Loucy (cell line): ENCODE data around the gene NPEPL1.

Experiments used
- H2AFZ ChIP-seq: fragments of 200-600 bp; sonication (generic); 2 replicates; pipeline ENCODE4 v1.6.0; 2016; ENCODE audit warnings: antibody characterized with exemption, mild to moderate bottlenecking, low read length, moderate library complexity
- H3F3A ChIP-seq: fragments of 200-600 bp; 2 replicates; pipeline ENCODE4 v1.6.0; 2016; ENCODE audit warnings: antibody characterized with exemption, low read depth, mild to moderate bottlenecking
- H3K27me3 ChIP-seq: fragments of 200-600 bp; sonication (generic); 2 replicates; pipeline ENCODE4 v1.6.1; 2014; ENCODE audit warnings: low read length, mild to moderate bottlenecking; ENCODE audit not compliant: insufficient read depth, poor library complexity, severe bottlenecking
- H3K36me3 ChIP-seq: fragments of 200-600 bp; sonication (generic); 2 replicates; pipeline ENCODE4 v1.6.1; 2016; ENCODE audit warnings: low read length; ENCODE audit not compliant: insufficient read depth
- H3K4me1 ChIP-seq: fragments of 200-600 bp; sonication (generic); 2 replicates; pipeline ENCODE4 v1.5.1; 2014; ENCODE audit warnings: low read length, mild to moderate bottlenecking; ENCODE audit not compliant: insufficient read depth, poor library complexity, severe bottlenecking
- H3K4me2 ChIP-seq: fragments of 200-600 bp; sonication (generic); 2 replicates; pipeline ENCODE4 v1.6.0; 2014; ENCODE audit warnings: antibody characterized with exemption, low read length, low read depth, mild to moderate bottlenecking; ENCODE audit not compliant: poor library complexity, severe bottlenecking
- H3K4me3 ChIP-seq: fragments of 200-600 bp; sonication (generic); 2 replicates; pipeline ENCODE4 v1.5.1; 2014; ENCODE audit warnings: low read length, mild to moderate bottlenecking, mixed read lengths; ENCODE audit not compliant: poor library complexity, severe bottlenecking
- H3K79me2 ChIP-seq: fragments of 200-600 bp; sonication (generic); 2 replicates; pipeline ENCODE4 v1.6.1; 2014; ENCODE audit warnings: low read length; ENCODE audit not compliant: insufficient read depth
- H3K9ac ChIP-seq: fragments of 200-600 bp; sonication (generic); 2 replicates; pipeline ENCODE4 v1.6.0; 2014; ENCODE audit warnings: mild to moderate bottlenecking, low read depth, low read length, moderate library complexity; ENCODE audit not compliant: poor library complexity, severe bottlenecking
- H3K9me2 ChIP-seq: fragments of 200-600 bp; sonication (generic); replicated peaks from 2 replicates; pipeline ENCODE4 v1.6.1; 2016; ENCODE audit warnings: low read depth, low read length, mixed read lengths
- H3K9me3 ChIP-seq: fragments of 200-600 bp; sonication (generic); 2 replicates; pipeline ENCODE4 v1.6.1; 2014; ENCODE audit warnings: mild to moderate bottlenecking, antibody characterized with exemption, low read length, low read depth; ENCODE audit not compliant: insufficient read depth
- H4K20me1 ChIP-seq: fragments of 200-600 bp; sonication (generic); 2 replicates; pipeline ENCODE4 v1.6.0; 2014; ENCODE audit warnings: antibody characterized with exemption, low read length, mild to moderate bottlenecking; ENCODE audit not compliant: insufficient read depth, poor library complexity, severe bottlenecking
- EZH2phosphoT487 ChIP-seq: fragments of 200-600 bp; IDR thresholded peaks from 2 replicates; pipeline ENCODE4 v1.6.1; 2018; ENCODE audit warnings: antibody characterized with exemption, mild to moderate bottlenecking, moderate library complexity, borderline replicate concordance
- TF ChIP-seq, protein P1 (sequence below): fragments of 200-600 bp; sonication (generic); conservative IDR thresholded peaks from 2 replicates; pipeline ENCODE4 v1.5.1; 2014; ENCODE audit warnings: mild to moderate bottlenecking, antibody characterized with exemption, low read length

Gene NPEPL1

DNA sequence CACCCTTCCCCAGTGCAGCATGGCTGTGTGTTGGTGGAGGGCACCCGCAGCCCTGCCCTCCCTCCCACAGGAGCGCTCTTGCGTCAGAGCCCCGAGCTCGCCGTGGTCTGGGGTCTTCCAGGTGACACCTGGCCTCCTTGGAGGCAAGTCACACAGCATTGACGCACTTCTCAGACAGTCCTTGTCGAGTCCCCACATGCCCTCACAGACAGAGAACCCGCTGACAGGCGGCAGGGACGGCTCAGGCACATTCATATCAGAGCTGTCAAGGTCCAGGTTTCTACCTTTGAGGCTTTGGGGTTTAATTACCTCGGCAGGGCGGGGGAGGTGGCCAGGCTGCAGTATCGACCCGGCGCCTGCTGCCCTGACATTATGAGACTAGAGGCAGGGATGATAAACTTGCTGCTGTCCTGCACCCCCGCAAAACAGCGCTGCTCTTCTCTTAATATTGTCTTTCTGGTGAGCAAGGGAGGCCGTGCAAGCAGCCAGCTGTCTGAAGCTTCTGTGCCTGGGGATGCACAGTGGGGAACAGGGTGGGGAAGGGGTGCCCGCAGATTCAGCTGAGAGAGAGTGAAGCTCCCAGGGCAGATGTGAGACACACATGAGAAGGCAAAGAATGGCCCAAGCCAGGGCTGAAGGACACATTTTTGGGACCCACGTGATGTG lies 4.7 kb downstream of the NPEPL1 start:
- TF ChIP-seq, protein P1, sequence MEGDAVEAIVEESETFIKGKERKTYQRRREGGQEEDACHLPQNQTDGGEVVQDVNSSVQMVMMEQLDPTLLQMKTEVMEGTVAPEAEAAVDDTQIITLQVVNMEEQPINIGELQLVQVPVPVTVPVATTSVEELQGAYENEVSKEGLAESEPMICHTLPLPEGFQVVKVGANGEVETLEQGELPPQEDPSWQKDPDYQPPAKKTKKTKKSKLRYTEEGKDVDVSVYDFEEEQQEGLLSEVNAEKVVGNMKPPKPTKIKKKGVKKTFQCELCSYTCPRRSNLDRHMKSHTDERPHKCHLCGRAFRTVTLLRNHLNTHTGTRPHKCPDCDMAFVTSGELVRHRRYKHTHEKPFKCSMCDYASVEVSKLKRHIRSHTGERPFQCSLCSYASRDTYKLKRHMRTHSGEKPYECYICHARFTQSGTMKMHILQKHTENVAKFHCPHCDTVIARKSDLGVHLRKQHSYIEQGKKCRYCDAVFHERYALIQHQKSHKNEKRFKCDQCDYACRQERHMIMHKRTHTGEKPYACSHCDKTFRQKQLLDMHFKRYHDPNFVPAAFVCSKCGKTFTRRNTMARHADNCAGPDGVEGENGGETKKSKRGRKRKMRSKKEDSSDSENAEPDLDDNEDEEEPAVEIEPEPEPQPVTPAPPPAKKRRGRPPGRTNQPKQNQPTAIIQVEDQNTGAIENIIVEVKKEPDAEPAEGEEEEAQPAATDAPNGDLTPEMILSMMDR: no peak
- H2AFZ ChIP-seq: no peak overlapping the region
- no peaks in the 10 kb centered on the region for H4K20me1 ChIP-seq
- no peak overlapping the region for H3K4me2 ChIP-seq
- no peak overlapping the region for H3K4me3 ChIP-seq
- H3K9me3 ChIP-seq: no peaks in the 10 kb centered on the region
- no peaks in the 10 kb centered on the region; the same call in 1 of the 2 replicates for H3K36me3 ChIP-seq
- no peak overlapping the region for H3K9ac ChIP-seq
- H3K27me3 ChIP-seq: no peaks in the 10 kb centered on the region
- no peaks in the 10 kb centered on the region for H3K79me2 ChIP-seq
- no peaks in the 10 kb centered on the region for H3F3A ChIP-seq
- no peaks in the 10 kb centered on the region for H3K4me1 ChIP-seq
- no peaks in the 10 kb centered on the region for H3K9me2 ChIP-seq

DNA sequence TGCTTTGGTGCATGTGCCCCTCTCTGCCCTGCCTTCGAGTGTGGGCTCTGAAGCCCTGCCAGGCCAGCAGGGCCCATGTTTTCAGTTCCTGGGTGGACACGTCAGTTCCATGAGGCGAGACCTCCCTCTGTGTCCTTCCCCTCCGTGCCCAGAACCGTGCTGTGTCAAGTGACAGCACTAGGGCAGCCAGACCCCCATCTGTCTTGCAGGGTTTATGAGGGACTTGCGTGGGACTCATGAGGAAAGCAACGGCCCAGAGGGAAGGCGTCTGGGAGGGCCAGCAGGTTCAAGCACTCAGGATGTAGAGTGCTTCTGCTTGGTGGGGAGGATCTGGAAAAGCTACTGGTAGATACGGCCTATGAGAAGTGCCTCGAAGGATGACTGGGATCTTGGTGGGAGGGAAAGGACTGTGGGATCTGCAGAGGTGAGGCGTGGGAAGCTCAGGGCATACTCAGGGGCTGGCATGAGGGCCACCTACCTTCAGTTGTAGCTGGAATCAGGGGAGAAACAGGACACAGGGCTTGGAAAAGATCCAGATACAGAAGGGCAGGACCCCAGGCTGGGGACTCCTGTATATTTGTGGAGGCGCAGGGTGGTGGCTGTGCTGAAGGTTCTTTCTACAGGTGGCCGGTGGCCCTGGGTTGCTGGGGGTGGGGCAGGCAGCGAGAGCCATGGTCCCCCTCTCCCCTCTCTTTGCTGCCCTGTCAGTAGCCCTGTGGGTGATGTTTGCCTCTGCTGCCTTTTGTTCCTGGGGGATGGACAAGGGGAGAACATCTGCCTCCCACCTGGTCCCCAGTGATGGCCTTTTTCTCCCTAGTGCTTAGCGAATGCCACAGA lies 5.5 kb downstream of the NPEPL1 start:
- Histone ChIP-seq H3F3A (no peaks in the 10 kb centered on the region), H3K36me3 (no peaks in the 10 kb centered on the region; the same call in 1 of the 2 replicates), H3K9ac (no peak overlapping the region), H3K4me2 (no peak overlapping the region), H3K4me1 (no peaks in the 10 kb centered on the region), H3K4me3 (no peak overlapping the region), H4K20me1 (no peaks in the 10 kb centered on the region), H3K27me3 (no peaks in the 10 kb centered on the region), H3K79me2 (no peaks in the 10 kb centered on the region), H3K9me3 (no peaks in the 10 kb centered on the region), H3K9me2 (no peaks in the 10 kb centered on the region), H2AFZ (no peak overlapping the region)
- TF ChIP-seq, protein P1: no peak
- TF ChIP-seq EZH2phosphoT487: no peak

- H2AFZ ChIP-seq: no peak overlapping the region
- no peak overlapping the region for H3K4me3 ChIP-seq
- H4K20me1 ChIP-seq: no peaks in the 10 kb centered on the region
- H3K9me3 ChIP-seq: no peaks in the 10 kb centered on the region
- no peak overlapping the region for H3K4me2 ChIP-seq
- H3K4me1 ChIP-seq: no peaks in the 10 kb centered on the region
- no peaks in the 10 kb centered on the region; the same call in 1 of the 2 replicates for H3K36me3 ChIP-seq
- H3K9ac ChIP-seq: no peak overlapping the region
- no peaks in the 10 kb centered on the region for H3F3A ChIP-seq
- TF ChIP-seq, protein P1: no peak
- TF ChIP-seq EZH2phosphoT487: no peak
- H3K79me2 ChIP-seq: no peaks in the 10 kb centered on the region
- no peaks in the 10 kb centered on the region for H3K27me3 ChIP-seq
- H3K9me2 ChIP-seq: no peaks in the 10 kb centered on the region
Measured at GRCh38 chr20:58698741-58699622, 6.4 kb downstream of the NPEPL1 start.
